Stimulated activated CD4-positive, alpha-beta T cell treated with anti-CD3 and anti-CD28 coated beads, Interleukin-12 subunit alpha, Interleukin-12 subunit beta, amount 100 ng/mL, for 4 hours (primary cell): ENCODE results near the gene TP63.
"Not testable (repeated sequence)": the region's sequence is repeated elsewhere in the genome, so short reads cannot be mapped to it uniquely, and the experiment has no call there.

Experiments used
- DNase-seq: peaks from one replicate; pipeline ENCODE4 v3.0.0-alpha.2; 2020

Gene TP63

GRCh38 chr3:189727898-189728297, 96.7 kb downstream of the TP63 start:
- DNase-seq: no peak

DNA sequence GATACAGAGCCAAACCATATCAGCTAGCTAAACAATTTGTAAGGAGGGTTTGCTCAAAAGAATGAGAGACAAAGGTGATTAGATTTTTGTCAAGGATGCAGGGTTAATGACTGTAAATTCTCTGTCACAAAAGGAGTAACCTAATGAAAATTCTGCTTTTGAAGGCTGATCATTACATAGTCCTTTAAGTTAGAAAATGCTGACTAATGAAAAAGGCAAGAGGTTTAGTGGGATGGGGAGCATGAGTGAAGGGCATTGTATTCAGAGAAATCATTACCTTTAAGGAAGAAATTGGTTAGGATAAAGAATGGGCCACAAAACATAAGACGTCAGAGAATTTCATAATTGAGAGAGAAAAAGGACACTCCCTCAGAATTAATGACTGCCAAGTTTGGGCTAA, 97.7 kb downstream of the TP63 start:
- no peak for DNase-seq

GRCh38 chr3:189734061-189734460, 102.9 kb downstream of the TP63 start:
- no peak for DNase-seq

DNA sequence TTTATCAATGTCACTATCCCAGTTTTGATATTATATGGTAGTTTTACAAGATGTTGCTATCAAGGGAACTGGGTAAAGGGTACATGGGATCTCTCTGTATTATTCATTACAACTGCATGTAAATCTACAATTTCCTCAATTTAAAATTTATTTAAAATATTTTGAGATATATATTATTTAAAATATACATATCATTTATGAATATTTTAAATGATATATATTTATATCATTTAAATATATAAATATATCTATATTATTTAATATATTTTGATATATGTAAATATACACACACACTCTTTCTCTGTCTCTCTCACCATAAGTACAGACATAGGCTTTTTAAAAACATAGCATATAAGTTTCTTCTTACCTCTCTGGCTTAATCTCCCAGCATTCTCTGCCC, 104.7 kb downstream of the TP63 start:
- no peak for DNase-seq

DNA sequence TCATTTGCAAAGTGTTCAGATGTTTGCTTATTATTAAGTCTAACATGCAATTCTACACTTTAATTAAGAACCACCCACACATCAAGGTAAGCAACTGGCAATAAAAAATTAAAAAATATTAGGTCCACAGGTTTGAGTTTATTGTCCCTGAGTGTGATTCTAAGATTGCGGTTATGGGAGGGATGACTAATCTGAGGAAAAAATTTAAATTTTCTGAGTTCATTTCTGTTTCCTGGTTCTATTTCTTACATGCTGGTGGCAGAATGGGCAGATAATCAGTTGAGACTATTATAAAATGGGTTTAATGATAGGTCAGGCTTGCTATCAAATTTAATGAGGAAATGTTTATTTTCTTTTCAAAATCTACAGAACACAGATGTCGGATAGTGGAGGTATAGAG, 105.9 kb downstream of the TP63 start:
- no peak for DNase-seq

- DNase-seq: no peak
Measured at GRCh38 chr3:189737619-189738018, 106.4 kb downstream of the TP63 start.

DNA sequence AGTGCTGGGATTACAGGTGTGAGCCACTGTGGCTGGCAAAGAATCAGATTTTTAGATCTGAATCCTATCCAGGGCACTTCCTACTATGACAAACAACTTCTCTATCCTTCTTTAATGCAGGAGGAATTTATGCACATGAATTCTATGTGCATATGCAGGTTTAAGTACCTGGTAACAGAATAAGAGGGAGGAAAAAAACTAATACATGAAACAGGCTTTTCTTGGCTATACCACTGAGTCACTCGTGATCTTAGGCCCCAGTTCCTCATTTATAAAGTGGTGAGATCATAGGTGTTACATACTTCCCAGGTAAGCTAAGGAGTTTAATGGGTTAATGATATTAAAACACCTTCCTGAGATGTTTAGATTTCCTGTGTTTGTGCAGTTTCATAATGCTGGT, 108.2 kb downstream of the TP63 start:
- DNase-seq: no peak

DNA sequence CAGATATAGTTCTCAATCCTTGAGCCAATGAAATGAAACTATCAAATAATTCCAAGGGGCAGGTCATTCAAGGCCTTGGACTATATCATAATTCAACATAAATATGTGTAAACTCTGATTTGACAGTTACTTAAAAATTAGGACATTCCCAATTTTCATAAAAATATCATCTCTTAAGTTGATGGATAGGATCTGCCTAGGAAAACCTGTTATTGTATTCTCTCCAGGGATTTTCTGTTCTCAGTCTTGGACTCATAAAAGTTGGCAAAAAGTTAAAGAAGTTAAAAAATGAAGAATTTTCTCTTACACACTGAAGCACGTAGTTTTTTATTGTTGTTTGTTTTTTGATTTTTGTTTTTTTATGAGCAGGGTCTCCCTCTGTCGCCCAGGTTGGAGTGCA, 109.0 kb downstream of the TP63 start:
- DNase-seq: no peak

- DNase-seq: no peak
Measured at GRCh38 chr3:189744235-189744634, 113.0 kb downstream of the TP63 start.

DNA sequence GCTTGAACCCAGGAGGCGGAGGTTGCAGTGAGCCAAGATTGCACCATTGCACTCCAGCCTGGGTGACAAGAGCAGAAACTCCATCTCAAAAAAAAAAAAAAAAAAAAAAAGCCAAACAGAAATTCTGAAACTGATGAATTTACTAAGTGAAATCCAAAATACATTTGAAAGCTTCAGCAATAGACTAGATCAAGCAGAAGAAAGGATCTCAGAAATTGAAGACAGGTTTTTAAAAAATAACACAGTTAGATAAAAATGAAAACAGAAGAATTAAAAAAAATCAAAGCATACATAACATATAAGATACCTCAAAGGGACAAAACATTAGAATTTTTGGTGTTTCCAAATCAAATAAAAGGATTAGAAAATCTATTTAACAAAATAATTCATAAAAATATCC, 114.4 kb downstream of the TP63 start:
- DNase-seq: no peak

DNA sequence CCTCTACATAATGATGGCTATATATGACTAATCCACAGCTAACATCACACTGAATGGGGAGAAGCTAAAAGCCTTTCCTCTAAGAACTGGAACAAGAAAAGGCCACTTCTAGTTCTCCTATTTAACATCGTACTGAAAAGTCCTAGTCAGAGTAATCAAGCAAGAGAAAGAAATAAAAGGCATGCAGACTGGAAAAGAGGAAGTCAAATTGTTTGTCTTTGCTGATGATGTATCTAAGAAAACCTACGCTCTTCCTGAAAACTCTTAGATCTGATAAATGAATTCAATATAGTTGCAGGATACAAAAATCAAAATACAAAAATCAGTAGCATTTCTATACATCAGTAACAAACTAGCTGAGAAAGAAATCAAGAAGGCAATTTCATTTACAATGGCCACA, 116.9 kb downstream of the TP63 start:
- DNase-seq: no peak

DNA sequence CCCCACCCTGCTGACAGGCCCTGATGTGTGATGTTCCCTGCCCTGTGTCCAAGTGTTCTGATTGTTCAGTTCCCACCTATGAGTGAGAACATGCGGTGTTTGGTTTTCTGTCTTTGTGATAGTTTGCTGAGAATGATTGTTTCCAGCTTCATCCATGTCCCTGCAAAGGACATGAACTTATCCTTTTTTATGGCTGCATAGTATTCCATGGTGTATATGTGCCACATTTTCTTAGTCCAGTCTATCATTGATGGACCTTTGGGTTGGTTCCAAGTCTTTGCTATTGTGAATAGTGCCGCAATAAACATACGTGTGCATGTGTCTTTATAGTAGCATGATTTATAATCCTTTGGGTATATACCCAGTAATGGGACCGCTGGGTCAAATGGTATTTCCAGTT, 119.8 kb downstream of the TP63 start:
- not testable (repeated sequence) for DNase-seq

DNA sequence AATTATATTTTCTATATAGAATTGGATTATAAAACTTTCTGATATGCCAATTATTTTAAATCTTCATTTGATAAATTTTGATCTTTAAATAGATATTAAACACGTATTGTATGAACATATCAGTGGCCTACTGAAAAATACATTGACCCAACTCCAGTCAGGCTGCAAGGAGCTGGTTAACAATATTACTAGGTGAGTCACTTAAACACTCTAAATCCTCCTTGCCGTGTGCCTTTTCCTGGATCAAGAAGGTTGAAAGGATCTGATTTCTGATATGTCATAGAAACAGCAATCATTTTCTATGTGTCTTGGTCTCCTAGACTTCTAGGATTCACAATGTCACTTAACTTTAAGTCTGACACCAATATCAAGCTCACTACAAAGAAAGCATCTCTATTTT, 123.2 kb downstream of the TP63 start:
- no peak for DNase-seq

GRCh38 chr3:189756582-189757078, 125.4 kb downstream of the TP63 start:
- DNase-seq: no peak

DNA sequence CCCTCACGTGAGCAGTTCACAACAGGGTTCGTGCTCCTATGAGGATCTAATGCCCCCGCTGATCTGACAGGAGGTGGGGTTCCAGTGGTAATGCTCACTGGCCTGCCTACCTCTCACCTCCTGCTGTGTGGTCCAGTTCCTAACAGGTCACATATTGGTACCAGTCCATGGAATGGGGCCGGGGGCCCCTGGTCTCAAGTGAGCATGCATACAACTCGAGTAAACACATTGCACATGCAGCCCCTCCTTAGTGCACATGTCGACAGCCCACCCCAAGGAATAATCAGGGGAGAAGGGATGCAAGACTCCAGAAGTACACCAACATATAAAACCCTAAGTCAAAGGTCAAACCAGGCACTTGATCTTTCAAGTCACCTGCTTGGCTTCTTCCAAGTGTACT, 127.0 kb downstream of the TP63 start:
- no peak for DNase-seq

DNA sequence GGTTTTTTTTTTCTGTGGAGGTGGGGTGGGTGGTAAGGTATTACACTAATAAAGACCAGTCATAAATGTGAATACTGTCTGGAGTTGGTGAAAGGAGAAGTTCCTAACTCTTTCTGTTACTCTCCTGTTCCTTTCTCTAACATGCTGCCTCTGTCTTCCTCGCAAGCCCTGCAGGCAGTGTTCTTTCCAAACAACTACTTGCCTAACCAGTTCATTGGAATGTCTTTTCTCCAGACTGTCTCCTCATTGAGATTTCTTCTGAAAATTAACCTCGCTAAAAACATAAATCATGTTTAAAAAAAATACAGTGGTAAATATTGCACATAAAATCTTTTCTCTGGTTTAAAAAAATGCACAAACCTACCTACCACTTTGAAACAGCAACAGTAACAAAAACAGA, 135.2 kb downstream of the TP63 start:
- DNase-seq: no peak

DNA sequence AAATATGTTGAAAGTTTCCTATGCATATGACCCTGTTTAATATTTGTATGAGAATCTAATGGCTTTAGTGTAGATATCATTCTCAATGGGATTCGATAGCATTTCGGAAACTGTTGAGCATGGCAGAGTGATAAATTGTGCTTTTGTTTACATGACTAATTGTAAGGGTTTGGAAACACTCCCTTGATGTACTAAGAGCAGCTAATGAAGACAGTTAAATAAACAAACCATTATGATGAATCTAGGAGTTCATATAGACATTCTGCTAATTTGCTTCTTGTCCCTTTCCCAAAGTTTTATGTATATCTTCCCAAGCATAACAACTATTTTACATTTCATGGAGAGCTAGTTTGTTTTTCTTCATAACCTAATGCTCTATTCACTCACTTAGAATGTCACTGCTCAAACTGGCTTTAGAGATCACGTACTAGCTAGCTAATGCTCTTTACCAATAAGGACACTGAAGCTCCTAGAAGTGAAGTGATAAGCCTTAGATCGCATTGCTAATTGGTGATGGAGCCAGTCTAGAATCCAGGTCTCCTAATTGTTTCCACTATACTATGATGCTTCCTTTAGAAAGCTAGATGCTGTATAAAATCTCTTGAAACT, 140.8 kb downstream of the TP63 start:
- no peak for DNase-seq

GRCh38 chr3:189772584-189772983, 141.4 kb downstream of the TP63 start:
- DNase-seq: no peak

DNA sequence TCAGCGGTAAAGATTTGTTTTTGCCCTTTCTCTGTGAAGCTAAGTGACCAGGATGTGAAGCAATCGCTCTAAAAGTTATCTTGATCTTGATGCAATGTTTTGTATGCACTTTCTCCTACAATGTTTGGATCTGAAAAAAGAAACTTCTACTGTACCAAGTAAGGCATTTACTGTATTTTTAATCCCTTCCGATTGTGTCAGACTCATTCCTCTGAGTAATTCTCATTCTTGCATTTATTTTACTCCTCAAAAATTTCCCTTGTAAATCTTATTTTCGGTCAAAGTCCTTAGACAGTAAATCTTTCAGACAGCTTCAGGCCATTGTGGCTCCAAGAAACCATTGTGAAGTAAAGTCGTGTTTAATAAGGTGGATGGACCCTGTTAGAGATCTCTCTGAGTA, 141.9 kb downstream of the TP63 start:
- no peak for DNase-seq

DNA sequence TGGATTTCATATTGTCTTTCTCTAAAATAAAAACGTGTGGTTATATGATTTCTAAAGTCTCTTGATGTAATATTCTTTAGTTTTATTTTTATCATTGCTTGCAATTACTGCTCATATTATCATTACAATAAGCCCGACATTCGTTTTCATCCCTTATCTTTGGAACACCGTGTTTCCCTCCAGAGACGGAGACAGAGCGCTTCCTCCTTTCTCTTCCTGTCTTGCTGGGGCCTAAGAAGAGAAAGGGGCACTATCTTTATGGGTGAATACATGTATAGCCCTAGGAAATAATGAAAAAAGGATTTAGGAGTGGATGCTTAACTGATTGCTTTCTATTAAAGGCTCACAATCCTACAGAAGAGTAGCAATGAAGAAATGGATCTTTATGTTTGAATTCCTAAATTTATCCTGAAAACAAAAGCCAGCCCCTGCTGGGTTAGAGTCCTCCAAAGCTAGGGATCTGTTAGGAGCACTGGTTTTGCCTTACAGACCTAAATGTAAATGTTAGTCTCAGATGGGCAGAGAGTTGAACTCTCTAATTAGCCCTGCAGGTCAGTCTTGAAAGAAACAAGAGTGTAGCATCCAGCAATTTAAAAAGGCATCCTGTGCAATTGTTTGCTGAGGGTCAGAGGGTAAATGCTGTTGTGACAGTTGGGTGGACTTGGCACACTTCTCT, 145.1 kb downstream of the TP63 start:
- DNase-seq: no peak

- no peak for DNase-seq
Measured at GRCh38 chr3:189778340-189778950, 147.3 kb downstream of the TP63 start.

GRCh38 chr3:189779166-189779565, 148.0 kb downstream of the TP63 start:
- no peak for DNase-seq

- DNase-seq: no peak
Measured at GRCh38 chr3:189780546-189781270, 149.5 kb downstream of the TP63 start.

- DNase-seq: no peak
Measured at GRCh38 chr3:189781415-189781814, 150.2 kb downstream of the TP63 start.
